CD4-positive, alpha-beta T cell treated with Interleukin-21 for 1 hour (primary cell): ENCODE results near the gene ALKBH7.
"Not testable (repeated sequence)": the region's sequence is repeated elsewhere in the genome, so short reads cannot be mapped to it uniquely, and the experiment has no call there.

ENCODE experiments used
- DNase-seq: peaks from one replicate; pipeline ENCODE4 v3.0.0-alpha.2; 2020

ALKBH7 gene

DNA sequence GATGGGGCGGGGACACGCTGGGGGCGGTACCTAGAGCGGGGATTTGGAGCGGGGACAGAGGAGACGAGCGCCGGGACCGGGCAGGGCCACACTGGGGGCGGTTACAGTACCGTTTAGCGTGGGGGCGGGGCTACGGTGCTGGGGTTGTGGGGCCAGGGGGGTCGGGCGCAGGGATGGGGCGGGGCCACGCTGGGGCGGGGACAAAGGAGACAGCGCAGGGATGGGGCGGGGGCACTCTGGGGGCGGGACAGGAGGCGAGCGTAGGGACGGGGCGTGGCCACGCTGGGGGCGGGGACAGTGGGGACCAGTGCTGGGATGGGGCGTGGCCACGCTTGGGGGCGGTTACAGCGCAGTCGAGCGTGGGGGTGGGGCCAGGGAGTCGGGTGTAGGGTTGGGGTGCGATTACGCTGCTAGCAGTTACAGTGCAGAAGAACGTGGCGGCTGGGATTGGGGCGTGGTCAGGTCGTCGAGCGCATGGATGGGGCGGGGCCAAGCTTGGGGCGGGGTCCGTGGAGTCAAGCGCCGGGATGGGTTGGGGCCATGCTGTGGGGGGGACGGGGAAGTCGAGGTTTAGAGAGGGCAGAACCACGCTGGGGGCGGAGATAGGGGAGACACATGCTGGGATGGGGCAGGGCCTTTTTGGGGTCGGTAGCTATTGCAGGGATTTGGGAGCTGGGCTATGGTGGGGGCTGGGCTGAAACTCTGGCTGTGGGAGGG is 660 bp downstream of the ALKBH7 start:
- DNase-seq, result peak; percentile 98

DNA sequence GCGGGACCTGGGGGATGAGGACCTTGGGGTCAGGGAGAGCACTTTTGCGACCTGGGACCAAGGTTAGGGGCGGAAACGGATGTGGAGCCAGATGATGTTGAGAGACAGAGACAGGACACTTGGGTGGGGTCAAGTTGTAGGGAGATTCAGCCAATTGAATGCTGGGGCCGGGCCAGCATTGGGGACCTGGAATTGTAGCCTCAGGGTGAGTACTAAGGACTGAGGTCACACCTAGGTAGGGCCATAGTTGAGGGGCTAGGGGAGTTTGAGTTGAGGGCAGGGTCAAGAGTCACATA is 1.2 kb downstream of the ALKBH7 start:
- no peak for DNase-seq

DNA sequence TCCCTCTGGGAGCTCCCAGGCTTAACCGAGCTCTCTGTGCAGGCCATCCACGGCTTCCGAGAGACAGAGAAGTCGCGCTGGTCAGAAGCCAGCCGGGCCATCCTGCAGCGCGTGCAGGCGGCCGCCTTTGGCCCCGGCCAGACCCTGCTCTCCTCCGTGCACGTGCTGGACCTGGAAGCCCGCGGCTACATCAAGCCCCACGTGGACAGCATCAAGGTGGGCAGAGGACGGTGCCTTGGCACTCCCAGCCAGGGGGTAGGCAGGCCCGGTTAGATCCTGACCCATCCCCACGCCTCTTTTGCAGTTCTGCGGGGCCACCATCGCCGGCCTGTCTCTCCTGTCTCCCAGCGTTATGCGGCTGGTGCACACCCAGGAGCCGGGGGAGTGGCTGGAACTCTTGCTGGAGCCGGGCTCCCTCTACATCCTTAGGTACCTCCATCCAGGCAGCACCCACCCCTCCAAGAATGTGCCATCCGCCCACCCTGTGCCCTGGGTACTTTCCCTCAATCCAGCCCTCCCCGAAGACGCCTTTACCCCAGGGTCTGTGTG is 1.6 kb downstream of the ALKBH7 start:
- no peak for DNase-seq

DNA sequence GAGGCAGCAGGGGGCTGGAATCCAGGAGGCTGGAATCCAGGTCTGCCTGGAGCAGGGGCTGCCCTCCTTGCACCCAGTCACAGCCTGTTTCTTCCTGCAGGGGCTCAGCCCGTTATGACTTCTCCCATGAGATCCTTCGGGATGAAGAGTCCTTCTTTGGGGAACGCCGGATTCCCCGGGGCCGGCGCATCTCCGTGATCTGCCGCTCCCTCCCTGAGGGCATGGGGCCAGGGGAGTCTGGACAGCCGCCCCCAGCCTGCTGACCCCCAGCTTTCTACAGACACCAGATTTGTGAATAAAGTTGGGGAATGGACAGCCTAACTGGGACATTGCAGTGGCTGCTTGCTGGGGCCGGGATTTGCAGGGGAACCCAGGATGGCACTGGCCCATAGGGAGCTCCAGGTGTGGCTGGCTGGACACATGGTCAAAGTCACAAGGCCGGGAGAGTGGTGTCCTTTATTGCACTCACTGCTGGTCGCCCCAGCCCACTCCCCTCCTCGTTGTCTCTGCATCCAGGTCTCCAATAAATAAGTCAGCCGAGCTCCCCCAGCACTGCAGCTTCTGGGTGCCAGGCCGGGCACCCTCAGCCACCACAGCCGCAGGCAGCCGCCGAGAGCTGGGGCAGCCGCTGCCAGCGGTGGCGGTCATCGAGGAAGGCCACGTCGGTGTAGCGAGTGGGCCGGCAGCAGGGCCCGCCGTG is 2.3 kb downstream of the ALKBH7 start:
- DNase-seq, result no peak

DNA sequence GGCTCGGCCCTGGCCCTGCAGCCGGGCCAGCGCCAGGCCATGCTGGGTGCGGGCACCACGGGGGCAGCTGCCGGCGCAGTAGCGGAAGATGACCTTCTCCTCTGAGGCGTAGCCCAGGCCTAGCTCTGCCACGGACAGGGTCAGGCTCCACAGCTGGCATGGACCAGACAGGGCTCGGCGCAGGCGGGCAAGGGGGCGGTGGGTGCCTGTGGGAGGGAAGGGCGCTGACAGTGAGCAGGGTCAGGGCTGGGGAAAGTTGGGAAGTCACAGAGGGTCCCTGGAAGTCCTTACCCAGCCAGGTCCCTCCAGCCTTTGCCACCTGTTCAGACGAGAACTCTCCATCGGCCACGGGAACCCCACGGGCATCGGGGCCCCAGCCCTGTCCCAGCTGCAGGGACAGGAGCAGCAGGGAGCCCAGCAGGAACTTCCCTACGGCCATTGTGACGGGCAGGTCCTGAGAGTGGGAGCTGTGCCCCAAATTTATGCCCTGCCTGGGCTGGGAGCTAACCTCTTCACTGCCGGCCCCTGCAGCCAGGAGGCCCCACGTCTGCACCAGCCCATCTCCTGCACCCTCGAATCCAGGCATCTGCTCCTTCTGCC is 2.9 kb downstream of the ALKBH7 start, which contains the start of gene PSPN:
Gene PSPN, minus strand, starts transcription at position 523 of the 600 bp plus-strand sequence. Its CDS starts 84 bp downstream, at position 439.
- no peak for DNase-seq

DNA sequence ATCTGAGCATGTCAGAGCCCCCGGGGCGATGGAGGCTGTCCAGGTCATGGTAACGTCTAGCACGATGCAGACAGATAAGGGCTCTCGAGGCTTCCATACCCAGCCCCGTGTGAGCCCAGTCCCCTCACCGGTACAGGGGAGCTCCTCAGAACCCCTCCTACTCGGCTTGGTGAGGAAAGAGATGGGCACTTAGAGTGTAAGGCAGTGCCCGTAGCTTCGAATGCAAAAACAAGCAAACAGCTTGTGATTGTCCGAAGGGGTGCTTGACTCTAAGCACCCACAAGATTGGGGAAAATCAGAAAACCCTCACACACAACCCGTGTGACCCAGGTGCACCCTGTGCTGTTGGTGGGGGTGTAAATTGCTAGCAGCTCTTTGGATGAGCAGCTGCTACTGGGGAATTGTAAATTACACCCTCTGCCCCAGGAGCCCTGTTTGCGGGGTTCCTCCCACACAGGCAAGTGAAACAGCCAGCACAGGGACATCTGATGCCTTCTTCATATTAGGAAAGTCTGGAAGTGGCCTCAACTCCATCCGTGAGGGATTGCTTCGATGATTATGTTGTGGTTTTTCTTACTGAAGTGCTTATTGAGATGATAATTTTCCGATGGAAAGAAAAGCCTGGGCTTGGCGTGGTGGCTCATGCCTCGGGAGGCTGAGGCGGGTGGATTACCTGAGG is 4.1 kb downstream of the ALKBH7 start:
- no peak for DNase-seq

DNA sequence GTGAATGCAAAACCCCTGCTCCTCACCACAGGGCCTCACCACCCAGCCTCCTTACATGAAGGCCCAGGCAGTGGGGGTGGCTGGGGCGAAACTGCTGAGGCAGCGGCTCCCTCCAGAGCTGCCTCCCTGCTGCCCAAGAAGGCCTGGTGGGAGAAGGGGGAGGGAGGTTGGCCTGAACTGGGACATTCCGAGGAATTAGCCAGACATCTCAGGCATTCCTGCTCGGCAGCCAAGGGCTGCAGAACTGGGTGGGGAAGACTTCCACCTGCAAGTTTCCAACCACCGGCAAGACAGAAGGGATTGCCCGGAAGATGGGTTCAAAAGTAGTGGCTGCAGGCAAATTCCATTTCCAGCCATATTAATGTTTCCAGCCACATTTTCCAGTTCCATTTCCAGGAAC is 5.4 kb downstream of the ALKBH7 start:
- no peak for DNase-seq

DNA sequence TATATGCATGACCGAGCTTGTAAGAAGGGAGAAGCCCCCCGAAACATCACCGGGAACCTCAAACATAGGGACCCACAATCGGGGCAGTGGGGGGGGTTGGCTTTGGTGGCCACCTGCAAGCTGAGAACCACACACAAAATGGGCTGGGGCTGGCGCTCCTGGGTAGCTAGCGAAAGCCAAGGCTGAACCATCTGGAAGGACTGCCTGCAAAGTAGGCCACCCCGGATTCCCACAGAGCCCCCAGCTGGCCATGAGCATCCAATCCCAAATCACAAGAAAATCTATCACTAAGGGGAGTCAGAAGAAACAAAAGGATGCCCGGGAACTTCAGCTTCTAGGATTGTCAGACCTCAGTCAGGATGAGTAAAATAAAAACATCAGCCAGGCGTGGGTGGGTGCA is 5.9 kb downstream of the ALKBH7 start:
- no peak for DNase-seq

DNA sequence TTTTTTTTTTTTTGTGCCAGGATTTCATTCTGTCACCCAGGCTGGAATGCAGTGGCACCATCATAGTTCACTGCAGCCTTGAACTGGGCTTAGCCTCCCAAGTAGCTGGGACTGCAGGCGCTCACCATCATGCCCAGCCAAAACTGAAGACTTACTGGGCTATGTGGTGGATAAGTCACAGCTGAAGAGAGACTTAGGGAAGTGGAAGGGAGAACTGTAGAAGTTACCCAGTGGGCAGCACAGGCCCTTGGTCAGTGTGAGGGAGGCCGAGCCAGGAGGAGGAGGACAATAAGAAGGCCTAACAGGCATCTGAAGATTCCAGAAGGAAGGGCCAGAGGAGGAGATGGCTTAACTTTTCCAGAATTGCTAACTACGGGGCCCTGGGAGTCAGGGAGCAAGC is 7.2 kb downstream of the ALKBH7 start:
- DNase-seq, result no peak

DNA sequence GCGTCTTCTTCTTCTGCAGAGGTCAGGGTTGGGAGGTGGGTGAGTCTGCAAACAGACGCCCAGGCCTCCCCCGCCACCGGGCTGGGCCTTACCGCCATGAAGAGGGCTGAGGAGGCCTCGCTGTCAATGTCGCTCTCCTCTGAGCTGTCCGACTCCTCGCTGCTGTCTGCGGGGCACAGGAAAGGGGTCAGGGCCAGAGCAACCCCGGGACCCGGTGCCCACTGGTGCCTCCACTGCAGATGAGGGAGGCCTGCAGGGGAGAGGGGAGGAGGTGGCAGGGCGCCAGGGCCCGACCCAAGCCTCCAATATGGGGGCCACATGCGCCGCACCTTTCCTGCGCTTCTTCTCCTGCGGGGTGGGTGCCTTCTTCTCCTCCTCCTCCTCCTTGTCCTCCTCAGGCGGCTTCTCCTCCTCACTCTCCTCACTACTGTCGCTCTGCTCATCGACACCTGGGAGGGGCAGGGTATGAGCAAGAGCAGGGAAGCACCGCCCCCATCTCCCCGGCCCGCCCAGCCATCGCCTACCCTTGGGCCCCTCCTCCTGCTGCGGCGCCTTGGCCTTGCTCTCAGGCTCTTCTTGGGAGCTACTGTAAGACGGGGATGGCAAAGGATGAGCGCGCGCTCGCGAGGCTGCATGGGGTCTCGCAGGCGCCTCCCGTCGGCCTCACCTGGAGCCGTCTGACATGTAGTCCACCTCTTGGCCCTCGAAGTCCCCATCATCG is 8.6 kb downstream of the ALKBH7 start:
- no peak for DNase-seq

DNA sequence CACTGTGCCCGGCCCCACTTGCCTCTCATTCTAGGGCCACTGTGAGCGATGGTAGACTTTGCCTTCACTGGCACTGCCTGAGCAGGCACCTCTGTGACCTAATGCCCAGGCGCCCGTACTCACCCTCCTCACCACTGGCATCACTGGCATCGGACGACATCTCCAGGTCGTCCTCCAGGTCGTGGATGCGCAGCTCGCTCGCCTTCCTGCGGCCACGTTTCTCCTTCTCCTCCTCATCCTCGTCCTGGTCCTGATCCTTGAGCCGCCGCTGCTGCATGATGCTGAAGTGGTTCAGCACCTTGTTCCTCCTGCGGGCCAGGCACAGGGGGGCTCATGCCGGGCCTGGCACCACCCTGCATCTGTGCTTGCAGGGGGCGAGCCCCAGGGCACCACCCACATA is 10.6 kb downstream of the ALKBH7 start:
- DNase-seq, result no peak

DNA sequence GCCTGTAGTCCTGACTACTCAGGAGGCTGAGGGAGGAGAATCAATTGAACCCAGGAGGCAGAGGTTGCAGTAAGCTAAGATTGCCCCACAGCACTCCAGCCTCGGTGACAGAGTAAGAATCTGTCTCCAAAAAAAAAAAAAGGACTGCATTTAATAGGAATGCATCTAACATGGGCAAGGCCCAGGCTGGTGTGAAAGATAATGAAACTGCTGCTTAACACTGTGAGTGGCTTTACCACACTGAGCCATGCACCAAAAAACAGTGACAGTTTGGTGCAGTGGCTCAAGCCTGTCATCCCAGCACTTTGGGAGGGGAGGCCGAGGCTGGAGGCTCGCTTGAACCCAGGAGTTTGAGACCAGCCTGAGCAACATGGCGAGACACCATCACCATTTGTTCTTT is 11.8 kb downstream of the ALKBH7 start:
- no peak for DNase-seq

DNA sequence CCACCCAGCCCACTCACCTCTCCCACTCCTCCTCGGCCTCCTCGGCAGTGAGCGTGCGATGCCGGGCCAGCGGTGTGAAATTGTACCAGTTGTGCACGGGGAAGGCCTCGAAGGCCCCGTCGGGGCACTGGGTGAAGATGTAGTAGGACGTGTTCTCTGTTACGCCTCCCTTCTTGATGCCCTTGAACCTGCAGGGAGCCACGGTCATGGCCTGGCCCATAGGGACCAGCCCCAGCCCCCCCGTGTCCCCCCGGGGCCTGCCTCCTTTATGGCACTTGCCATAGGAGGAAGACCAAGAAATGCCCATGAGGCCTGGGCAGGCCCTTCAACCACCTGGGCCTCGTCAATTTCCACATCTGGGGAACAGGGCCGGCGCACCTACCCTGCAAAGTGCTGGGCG is 14.8 kb downstream of the ALKBH7 start:
- no peak for DNase-seq

DNA sequence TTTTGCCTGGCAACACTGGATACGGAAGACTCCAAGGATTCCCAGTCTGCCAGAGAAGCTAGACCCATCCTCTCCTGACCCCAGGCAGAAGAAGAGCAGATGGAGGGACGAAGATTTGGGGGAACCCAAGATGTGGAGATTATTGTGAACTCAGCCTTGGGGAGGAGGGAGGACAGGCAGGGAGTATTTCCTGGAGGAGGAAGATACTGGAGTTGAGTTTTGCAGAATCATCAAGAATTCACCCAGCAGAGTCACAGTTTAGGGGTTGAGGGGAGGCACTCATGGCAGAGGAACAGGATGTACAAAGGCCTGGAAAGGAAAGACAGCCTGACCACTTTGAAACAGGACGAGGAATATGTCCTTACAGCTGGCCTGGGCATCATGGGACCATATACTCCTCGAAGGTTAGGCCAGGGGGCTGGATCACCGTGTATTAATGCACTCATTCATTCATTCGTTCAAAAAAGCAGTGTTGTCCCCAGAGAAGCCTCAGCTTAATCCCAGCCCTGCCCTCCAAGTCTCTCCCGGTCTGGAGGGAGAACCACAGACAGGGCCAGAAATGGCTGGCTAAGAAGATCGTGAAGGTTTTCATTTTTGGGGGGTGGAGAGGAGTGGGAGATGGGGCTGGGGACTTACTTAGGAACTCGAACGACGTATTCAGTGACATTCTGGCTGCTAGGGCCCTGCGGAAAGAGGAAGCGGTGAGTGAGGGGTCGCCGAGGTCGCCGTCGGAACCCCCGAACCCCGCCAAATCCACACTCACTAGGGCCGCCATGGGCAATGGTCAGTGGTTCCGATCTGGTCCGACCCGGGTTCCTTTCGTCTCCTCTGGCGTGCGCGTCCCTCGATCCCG is 19.9 kb downstream of the ALKBH7 start:
- DNase-seq, result peak; percentile 3

DNA sequence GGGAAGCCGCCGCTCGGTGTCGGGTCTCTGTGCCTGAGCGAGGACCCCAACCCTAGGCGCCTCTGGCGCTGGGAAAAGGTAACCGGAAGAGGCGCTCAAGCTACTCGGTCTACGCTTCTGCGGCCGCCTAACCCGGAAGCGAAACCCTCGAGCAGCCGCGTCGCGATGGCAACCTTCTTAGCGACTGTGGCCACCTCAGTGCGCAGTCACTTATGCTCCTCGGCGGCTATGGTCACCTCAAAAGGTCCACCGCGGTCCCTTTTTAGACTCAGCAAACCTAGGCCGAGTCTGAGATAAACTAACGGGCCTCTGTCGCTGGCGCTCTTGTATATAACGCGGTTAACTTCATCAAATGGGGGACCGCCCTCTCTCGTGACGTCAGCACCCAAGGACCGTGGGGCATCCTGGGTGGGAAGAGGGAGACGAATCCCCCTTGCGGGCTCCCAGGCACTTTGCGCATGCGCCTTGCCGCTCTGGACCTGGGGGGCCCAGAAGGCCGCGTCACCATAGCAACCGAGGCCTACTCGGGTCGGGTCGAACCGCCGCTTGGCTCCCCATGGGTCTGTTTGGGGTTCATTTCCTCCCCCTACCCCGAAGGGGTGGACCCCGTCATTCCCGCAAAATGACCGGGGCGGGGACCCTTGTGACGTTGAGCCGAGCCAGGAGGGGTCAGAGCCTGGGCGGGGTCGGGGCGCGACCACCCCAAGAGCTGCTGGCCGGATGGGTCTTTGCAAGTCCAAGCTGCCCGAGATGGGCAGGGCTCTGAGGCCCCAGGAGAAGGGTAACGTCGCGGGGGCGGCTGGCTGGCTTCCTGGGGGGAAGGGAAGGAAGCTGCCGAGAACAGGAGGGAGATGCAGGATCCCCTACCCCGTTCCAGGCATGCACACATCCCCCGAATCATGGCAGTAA is 20.7 kb downstream of the ALKBH7 start, which contains the start of gene GTF2F1:
Gene GTF2F1, minus strand, starts transcription at position 91 of the 909 bp plus-strand sequence. CDS start 169 bp downstream, outside the sequence.
- peak; percentile 96 for DNase-seq

DNA sequence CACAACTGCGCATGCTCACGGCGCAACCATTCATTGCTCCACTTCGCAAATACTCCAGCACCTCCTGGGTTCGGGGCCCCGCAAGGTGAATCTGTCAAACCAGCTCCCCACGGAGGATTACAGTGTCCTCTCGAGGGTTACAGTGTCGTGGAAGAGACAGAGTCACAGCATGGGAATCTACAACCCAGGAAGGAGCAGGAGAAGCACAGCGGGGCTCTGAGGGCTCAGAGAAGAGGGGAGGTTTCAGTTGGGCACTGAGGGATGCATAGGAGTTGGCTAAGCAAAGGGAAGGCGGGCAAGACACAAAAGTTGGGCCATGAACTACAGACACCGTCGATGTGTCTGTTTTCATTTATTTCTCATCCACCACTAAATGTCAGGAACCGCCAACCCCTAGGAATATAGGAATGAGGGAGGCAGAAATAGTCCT is 21.4 kb downstream of the ALKBH7 start:
- DNase-seq, result peak; percentile 80

DNA sequence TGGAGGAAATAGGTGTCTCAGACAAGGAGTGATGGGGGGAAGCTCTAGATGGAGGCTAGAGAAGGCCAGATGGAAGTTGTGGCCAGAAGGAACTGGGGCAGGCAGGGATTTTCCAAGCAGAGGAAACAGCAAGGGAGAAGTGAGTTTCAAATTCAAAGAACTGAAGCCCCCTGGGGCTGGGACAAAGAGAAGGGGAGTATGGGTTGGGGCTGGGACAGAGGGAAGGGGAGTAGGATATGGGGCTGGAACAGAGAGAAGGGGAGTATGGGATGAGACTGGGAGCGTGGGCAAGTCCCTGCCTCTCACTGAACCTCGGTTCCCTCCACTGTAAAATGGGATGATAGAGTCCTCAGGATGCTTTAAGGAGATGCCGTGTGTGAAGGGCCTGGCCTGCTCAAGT is 22.2 kb downstream of the ALKBH7 start:
- no peak for DNase-seq

DNA sequence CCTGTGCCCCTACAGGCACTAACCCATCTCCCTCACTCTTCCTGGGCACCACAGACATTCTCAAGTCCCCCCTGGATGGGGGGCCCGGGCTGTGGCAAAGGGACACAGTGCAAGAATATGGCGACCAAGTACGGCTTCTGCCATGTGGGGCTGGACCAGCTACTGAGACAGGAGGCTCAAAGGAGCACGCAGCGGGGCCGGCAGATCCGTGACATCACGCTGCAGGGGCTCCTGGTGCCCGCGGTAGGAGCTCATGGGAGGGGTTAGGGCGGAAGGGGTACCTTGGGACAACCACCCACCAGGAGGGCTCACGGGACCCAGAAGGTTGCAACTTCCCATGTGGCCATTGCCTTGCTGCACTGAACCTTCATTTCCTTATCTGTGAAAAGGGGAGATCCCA is 23.7 kb downstream of the ALKBH7 start:
- DNase-seq, result no peak

DNA sequence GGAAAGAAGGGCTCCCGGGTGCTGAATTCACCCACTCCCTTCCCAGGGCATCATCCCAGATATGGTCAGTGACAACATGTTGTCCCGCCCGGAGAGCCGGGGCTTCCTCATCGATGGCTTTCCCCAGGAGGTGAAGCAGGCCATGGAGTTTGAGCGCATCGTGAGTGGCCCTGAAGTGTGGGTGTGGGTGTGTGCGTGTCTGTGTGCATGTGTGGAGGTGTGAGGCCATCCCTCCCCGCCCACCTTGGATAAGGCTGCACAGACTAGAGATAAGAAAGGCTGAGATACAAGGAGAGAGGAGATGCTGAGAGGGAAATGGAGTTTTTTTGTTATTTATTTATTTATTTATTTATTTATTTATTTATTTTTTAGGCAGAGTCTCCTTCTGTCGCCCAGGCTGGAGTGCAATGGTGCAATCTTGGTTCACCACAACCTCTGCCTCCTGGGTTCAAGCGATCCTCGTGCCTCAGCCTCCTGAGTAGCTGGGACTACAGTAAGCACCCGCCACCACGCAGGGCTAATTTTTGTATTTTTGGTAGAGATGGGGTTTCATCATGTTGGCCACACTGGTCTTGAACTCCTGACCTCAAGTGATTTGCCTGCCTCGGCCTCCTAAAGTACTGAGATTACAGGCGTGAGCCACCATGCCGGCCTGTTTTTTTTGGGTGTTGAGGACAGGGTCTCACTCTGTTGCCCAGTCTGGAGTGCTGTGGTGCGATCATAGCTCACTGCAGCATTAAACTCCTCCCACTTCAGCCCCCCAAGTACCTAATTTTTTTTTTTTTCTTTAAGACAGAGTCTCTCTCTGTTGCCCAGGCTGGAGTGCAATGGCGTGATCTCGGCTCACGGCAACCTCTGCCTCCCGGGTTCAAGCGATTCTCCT is 27.7 kb downstream of the ALKBH7 start:
- not testable (repeated sequence) for DNase-seq
